ENCODE measurements around the gene COPZ1.

- TF ChIP-seq CTCF (IDR thresholded peaks at IDR 0.05) (no peak), POLR2A (IDR thresholded peaks at IDR 0.05) (no peak)
Measured at GRCh38 chr12:54351341-54351740, 26.4 kb downstream of the COPZ1 start.

Measured in thyroid gland (tissue), 4 donors.